Measurements from ENCODE around the gene ZEB2. TPM values are rescaled to one million over a fixed set of nuclear protein-coding genes. Genes with fewer than 3 reads are reported as not detected.

The ZEB2 gene
- total and polyA plus RNA-seq, 2 donors from 2014 or later: 8.3 to 136 TPM

DNA sequence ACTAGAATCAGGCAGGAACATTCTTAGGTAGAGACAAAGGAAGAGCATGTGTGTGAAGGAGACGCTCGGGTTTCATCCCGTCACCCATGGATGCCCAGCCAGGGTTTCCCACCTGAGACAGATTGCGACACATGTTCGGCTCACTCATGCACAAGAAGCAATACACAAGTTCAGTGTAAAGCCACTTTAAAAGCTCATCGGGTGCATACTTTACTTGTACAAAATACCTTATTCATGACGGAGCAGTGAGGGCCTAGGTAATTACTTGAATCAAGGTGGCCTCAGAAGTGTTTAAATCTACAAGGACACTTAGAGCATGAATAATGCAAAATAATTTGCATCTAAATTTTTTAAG lies 42.0 kb downstream of the ZEB2 start:
- DNase-seq: peak in 4 of 5 donors; percentile 82 to 91 (median 88)
- no peak overlapping the region for H3K27ac ChIP-seq (ENCODE audit: low read depth in 2 of 2, low read length in 2 of 2)

DNA sequence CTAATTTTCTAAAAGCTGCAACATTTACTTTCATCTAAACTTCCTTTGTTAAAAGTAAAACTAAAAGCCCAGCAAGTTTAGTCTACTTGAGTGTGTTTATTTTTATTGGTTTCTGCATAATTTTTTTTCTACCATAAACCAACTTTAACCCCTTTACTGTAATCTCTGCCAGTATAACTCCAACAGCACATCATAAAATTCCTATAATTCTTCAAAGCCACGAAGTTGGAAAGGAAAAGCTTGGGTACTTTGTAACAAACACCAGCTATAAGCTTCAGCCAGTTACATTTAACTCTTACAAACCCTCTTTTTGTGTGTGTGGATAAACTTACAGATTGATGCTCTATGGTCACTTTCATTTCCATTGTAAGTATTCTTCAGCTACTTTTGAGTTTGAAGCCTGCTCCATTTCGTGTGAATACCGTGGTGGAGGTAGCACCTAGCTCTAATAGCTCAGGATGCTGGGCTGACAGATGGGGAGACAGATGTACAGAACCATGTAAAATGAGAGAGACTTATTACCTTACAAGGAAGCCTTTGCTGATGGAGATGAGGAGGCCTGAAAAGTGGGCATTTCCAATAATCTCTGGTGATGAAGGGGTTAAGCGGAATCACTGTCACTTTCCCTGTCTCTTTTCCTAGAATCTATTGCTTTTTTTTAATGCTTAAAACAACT lies 42.5 kb downstream of the ZEB2 start:
- intact Hi-C loops (cut with DNase I): no loop called here
- no peak for FAIRE-seq
- Histone ChIP-seq H3K36me3 (ENCODE audit: control insufficient read depth in 2 of 3, insufficient read depth in 3 of 3, low read length in 3 of 3) (no peaks in the 10 kb centered on the region), H3K27ac (ENCODE audit: low read depth in 2 of 2, low read length in 2 of 2) (no peak overlapping the region), H3K4me3 (ENCODE audit: low read length in 3 of 3) (no peak overlapping the region), H3K4me1 (ENCODE audit: control insufficient read depth in 2 of 3, insufficient read depth in 2 of 3, low read depth in 1 of 3, low read length in 3 of 3) (peaks cover 3 to 10% (median 9%) of the 10 kb centered on the region in 3 donors), H3K27me3 (ENCODE audit: control insufficient read depth, insufficient read depth, low read length) (no peaks in the 10 kb centered on the region), H3K9ac (ENCODE audit: low read length in 3 of 3) (no peak overlapping the region), H3K9me3 (ENCODE audit: control insufficient read depth in 2 of 3, insufficient read depth in 1 of 3, low read length in 3 of 3) (no peaks in the 10 kb centered on the region)
- no peak for DNase-seq
- TF ChIP-seq, protein P1, sequence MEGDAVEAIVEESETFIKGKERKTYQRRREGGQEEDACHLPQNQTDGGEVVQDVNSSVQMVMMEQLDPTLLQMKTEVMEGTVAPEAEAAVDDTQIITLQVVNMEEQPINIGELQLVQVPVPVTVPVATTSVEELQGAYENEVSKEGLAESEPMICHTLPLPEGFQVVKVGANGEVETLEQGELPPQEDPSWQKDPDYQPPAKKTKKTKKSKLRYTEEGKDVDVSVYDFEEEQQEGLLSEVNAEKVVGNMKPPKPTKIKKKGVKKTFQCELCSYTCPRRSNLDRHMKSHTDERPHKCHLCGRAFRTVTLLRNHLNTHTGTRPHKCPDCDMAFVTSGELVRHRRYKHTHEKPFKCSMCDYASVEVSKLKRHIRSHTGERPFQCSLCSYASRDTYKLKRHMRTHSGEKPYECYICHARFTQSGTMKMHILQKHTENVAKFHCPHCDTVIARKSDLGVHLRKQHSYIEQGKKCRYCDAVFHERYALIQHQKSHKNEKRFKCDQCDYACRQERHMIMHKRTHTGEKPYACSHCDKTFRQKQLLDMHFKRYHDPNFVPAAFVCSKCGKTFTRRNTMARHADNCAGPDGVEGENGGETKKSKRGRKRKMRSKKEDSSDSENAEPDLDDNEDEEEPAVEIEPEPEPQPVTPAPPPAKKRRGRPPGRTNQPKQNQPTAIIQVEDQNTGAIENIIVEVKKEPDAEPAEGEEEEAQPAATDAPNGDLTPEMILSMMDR (IDR thresholded peaks at IDR 0.05; ENCODE audit: borderline replicate concordance, extremely low read depth, insufficient read depth): no peak

More for the DNA sequence above, 42.0 kb downstream of the ZEB2 start:
- H3K9me3 ChIP-seq (ENCODE audit: control insufficient read depth in 2 of 3, insufficient read depth in 1 of 3, low read length in 3 of 3): no peaks in the 10 kb centered on the region
- H3K4me1 ChIP-seq (ENCODE audit: control insufficient read depth in 2 of 3, insufficient read depth in 2 of 3, low read depth in 1 of 3, low read length in 3 of 3): peaks cover 3 to 10% (median 9%) of the 10 kb centered on the region in 3 donors
- H3K36me3 ChIP-seq (ENCODE audit: control insufficient read depth in 2 of 3, insufficient read depth in 3 of 3, low read length in 3 of 3): no peaks in the 10 kb centered on the region
- H3K27me3 ChIP-seq (ENCODE audit: control insufficient read depth, insufficient read depth, low read length): no peaks in the 10 kb centered on the region
- no peak for FAIRE-seq
- intact Hi-C loops (cut with DNase I): no loop called here
- H3K4me3 ChIP-seq (ENCODE audit: low read length in 3 of 3): no peak overlapping the region
- TF ChIP-seq, protein P1 (IDR thresholded peaks at IDR 0.05; ENCODE audit: borderline replicate concordance, extremely low read depth, insufficient read depth): no peak
- H3K9ac ChIP-seq (ENCODE audit: low read length in 3 of 3): no peak overlapping the region

DNA sequence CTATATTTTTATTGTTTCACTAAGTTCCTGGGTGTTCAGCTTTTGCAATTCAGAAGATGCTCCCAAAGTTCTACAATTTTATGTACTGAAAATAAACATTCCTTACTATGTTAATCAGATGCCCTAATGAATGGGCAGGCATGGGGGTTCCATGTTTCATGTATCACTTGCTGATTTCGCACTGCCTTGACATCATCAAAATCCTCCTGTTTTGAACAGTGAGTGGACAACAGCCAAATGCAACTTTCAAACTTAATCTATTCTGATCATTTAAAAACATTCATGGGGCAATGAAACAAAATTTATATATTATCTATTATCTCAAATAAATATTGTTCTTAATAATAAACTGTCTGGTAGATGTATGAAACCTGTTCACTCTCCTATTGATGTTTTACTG lies 43.2 kb downstream of the ZEB2 start:
- intact Hi-C loops (cut with DNase I): no loop called here
- Histone ChIP-seq H3K4me3 (ENCODE audit: low read length in 3 of 3) (no peak overlapping the region), H3K36me3 (ENCODE audit: control insufficient read depth in 2 of 3, insufficient read depth in 3 of 3, low read length in 3 of 3) (no peaks in the 10 kb centered on the region), H3K4me1 (ENCODE audit: control insufficient read depth in 2 of 3, insufficient read depth in 2 of 3, low read depth in 1 of 3, low read length in 3 of 3) (peaks cover 3 to 12% (median 9%) of the 10 kb centered on the region in 3 donors), H3K9ac (ENCODE audit: low read length in 3 of 3) (no peak overlapping the region), H3K27ac (ENCODE audit: low read depth in 2 of 2, low read length in 2 of 2) (no peak overlapping the region), H3K27me3 (ENCODE audit: control insufficient read depth, insufficient read depth, low read length) (no peaks in the 10 kb centered on the region), H3K9me3 (ENCODE audit: control insufficient read depth in 2 of 3, insufficient read depth in 1 of 3, low read length in 3 of 3) (no peaks in the 10 kb centered on the region)
- DNase-seq (no peak), FAIRE-seq (no peak)
- TF ChIP-seq, protein P1 (IDR thresholded peaks at IDR 0.05; ENCODE audit: borderline replicate concordance, extremely low read depth, insufficient read depth): no peak

All from kidney (tissue), 14 donors.